Esophagus muscularis mucosa (tissue), 4 donors: ENCODE measurements around the gene TCEAL2.

Experiments used
- EP300 ChIP-seq: sonication (generic); formaldehyde crosslinking; IDR thresholded peaks from one replicate; pipeline ENCODE4 v1.6.1; 2017; ENCODE audit warnings: antibody characterized with exemption
- POLR2A ChIP-seq: fragments of 450-650 bp; IDR thresholded peaks from one replicate; pipeline ENCODE4 v1.6.1; 2017; ENCODE audit warnings: antibody characterized with exemption, moderate library complexity, mild to moderate bottlenecking, low read depth
- POLR2AphosphoS5 ChIP-seq, 2 donors: sonication (generic); formaldehyde crosslinking; IDR thresholded peaks; one replicate each; pipeline ENCODE4 v1.6.1; 2017; ENCODE audit warnings: antibody characterized with exemption in 2 of 2
- TF ChIP-seq, protein P1 (sequence below), 3 experiments: fragments of 200-600 bp in 2 of 3; fragments of 450-650 bp in 1 of 3; sonication (generic) in 2 of 3; IDR thresholded peaks; one replicate each; pipeline ENCODE4 v1.5.1; 2017 to 2019; ENCODE audit warnings: antibody characterized with exemption in 3 of 3, mild to moderate bottlenecking in 2 of 3, moderate library complexity in 1 of 3

DNA sequence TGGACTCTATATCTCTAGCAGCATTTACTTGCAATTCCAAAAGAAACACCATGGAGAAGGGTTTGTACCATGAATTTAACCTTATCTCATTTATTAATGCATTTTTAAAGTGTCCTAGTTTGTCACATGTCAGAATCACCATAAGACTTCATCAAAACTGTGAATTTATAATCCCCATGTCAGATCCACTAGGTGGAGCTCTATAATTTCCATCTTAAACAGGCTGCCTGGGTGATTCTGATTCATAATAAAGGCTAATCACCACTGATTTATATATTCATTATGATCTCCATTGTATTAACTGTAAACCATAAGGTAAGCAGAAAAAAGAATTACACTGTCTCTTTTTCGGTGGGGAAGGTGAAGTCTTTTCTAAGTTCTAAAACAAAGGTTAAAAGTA is 4.0 kb downstream of the TCEAL2 start:
- TF ChIP-seq POLR2AphosphoS5 (IDR thresholded peaks at IDR 0.05): no peak
- TF ChIP-seq POLR2A: no peak
- TF ChIP-seq, protein P1, sequence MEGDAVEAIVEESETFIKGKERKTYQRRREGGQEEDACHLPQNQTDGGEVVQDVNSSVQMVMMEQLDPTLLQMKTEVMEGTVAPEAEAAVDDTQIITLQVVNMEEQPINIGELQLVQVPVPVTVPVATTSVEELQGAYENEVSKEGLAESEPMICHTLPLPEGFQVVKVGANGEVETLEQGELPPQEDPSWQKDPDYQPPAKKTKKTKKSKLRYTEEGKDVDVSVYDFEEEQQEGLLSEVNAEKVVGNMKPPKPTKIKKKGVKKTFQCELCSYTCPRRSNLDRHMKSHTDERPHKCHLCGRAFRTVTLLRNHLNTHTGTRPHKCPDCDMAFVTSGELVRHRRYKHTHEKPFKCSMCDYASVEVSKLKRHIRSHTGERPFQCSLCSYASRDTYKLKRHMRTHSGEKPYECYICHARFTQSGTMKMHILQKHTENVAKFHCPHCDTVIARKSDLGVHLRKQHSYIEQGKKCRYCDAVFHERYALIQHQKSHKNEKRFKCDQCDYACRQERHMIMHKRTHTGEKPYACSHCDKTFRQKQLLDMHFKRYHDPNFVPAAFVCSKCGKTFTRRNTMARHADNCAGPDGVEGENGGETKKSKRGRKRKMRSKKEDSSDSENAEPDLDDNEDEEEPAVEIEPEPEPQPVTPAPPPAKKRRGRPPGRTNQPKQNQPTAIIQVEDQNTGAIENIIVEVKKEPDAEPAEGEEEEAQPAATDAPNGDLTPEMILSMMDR (IDR thresholded peaks at IDR 0.05): peak; percentile 19 to 21 (median 20)
- no peak for TF ChIP-seq EP300
